Adipocyte (in vitro differentiated cells): ENCODE results near the gene ZSCAN12.
"Not testable (repeated sequence)": the region's sequence is repeated elsewhere in the genome, so short reads cannot be mapped to it uniquely, and the experiment has no call there.

Experiments used
- DNase-seq: peaks from one replicate; pipeline ENCODE4 v3.0.0-alpha.2; 2015; ENCODE audit warnings: low read depth
- H3K27me3 ChIP-seq: replicated peaks from 2 replicates; pipeline ENCODE4 v1.7.0; 2013; ENCODE audit warnings: mild to moderate bottlenecking, low read length, moderate library complexity; ENCODE audit not compliant: control insufficient read depth, insufficient read depth
- H3K36me3 ChIP-seq: 2 replicates; pipeline ENCODE4 v1.7.0; 2013; ENCODE audit warnings: low read length, mild to moderate bottlenecking, moderate library complexity; ENCODE audit not compliant: control insufficient read depth, insufficient read depth, severe bottlenecking
- H3K4me1 ChIP-seq: 2 replicates; pipeline ENCODE4 v1.7.0; 2013; ENCODE audit warnings: mild to moderate bottlenecking, low read length, moderate library complexity; ENCODE audit not compliant: control insufficient read depth, insufficient read depth
- H3K4me3 ChIP-seq: 2 replicates; pipeline ENCODE4 v1.7.0; 2013; ENCODE audit warnings: mild to moderate bottlenecking, low read length, moderate library complexity
- H3K9ac ChIP-seq: 2 replicates; pipeline ENCODE4 v1.7.0; 2013; ENCODE audit warnings: mild to moderate bottlenecking, low read length, moderate library complexity
- H3K9me3 ChIP-seq: 2 replicates; pipeline ENCODE4 v1.7.0; 2013; ENCODE audit warnings: mild to moderate bottlenecking, low read length, moderate library complexity; ENCODE audit not compliant: control insufficient read depth

The ZSCAN12 gene

DNA sequence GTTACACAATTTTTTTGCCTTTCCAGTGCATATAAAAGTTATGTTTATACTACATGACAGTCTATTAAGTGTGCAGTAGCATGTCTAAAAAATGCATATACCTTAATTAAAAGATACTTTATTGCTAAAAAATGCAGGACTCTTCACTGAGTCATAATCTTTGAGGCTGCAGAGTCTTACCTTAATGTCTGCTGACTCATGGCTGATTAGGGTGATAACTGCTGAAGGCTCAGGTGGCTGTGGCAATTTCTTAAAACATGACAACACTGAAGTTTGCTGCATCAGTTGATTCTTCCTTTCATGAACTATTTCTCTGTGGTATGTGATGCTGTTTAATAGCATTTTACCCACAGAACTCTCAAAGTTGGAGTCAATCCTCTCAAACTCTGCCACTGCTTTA lies 24.6 kb upstream of the ZSCAN12 start:
- Histone ChIP-seq H3K9ac (no peak overlapping the region), H3K36me3 (peaks cover 4% of the 10 kb centered on the region), H3K27me3 (no peaks in the 10 kb centered on the region), H3K9me3 (no peaks in the 10 kb centered on the region), H3K4me1 (peaks cover 10% of the 10 kb centered on the region), H3K4me3 (no peak overlapping the region)
- DNase-seq, result no peak

DNA sequence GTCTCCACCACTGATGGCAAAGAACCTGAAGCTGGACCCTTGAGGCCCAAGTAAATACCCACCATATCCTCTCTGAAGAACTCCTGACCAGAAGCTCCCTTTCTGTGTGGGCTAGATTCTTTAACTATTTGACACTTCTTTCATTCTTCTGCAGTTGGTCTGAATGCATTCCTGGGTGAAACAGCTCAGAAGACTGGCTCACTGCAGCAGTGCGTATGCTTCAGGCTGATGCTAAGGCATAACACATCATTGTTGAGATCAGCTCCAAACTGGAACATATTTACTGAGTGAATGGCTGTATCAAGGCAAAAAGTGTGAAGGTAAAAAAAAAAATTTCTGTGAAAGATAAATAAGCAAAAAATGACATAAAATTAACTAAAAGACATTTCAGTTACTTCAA lies 24.0 kb upstream of the ZSCAN12 start:
- H3K4me1 ChIP-seq, result peaks cover 10% of the 10 kb centered on the region
- DNase-seq, result no peak
- H3K27me3 ChIP-seq, result no peaks in the 10 kb centered on the region
- H3K9me3 ChIP-seq, result no peaks in the 10 kb centered on the region
- peaks cover 4% of the 10 kb centered on the region for H3K36me3 ChIP-seq
- no peak overlapping the region for H3K4me3 ChIP-seq
- no peak overlapping the region for H3K9ac ChIP-seq

DNA sequence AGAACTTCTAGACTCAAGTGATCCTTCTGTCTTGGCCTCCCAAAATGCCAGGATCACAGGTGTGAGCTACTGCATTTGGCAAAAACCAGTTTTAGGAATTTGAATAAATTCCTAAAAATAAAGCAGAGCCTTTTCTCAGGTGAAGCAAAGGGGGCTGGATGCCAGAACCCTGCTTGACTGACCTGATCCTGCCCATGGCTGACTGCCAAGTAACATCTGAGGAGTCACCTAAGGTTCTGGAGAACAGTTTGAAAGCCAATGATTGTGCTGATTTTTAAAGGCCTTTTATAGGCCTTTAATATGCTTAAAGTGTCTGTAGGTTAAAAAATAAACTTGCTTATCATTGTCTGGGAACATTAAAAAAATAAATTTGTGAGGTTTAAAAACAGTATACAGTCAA lies 14.1 kb upstream of the ZSCAN12 start:
- Histone ChIP-seq H3K4me3 (no peak overlapping the region), H3K4me1 (no peaks in the 10 kb centered on the region), H3K9me3 (no peaks in the 10 kb centered on the region), H3K36me3 (no peaks in the 10 kb centered on the region), H3K9ac (no peak overlapping the region), H3K27me3 (no peaks in the 10 kb centered on the region)
- no peak for DNase-seq

DNA sequence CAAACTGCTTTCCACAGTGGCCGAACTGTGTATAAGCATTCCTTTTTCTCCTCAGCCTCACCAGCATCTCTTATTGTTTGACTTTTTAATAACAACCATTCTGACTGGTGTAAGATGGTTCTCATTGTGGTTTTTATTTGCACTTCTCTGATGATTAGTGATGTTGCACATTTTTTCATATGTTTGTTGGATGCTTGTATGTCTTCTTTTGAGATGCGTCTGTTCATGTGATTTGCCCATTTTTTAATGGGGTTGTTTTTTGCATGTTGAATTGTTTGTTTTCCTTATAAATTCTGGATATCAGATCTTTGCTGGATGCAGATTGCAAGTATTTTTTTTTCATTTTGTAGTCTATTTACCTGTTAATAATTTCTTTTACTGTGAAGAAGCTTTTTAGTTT lies 11.2 kb upstream of the ZSCAN12 start:
- Histone ChIP-seq H3K36me3 (no peaks in the 10 kb centered on the region), H3K9ac (no peak overlapping the region), H3K4me3 (no peak overlapping the region), H3K9me3 (no peaks in the 10 kb centered on the region), H3K27me3 (no peaks in the 10 kb centered on the region), H3K4me1 (no peaks in the 10 kb centered on the region)
- DNase-seq, result no peak

DNA sequence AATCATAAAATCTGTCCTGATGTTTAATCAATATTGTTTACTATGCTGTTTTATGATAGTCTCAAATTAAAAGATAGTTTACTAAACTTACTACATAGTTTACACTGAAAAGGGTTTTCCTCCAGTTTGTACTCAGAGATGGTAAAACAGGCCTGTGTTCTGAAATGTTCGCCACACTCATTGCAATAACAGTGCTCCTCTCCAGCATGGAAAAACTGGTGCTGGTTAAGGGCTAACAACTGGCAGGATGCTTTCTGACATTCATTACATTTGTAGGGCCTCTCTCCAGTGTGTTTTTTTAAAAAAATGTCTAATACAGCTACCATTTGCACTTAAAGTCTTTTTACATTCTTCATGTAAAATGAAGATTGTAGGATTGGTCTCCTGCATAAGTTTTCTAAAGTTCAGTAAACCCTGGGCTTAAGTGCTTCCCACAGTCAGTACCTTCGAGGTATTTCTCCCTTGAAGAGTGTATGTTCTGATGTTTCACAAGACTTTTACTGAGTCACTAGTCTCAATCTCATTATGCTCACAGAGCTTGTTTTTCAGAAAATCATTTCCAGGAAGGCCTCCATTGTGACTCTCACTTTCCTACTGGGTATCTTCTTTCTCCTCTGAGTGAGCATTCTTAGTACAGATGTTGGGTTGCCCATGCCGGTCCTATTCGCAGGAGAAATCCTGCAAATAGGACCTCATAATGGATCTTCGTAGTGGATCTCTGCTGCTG lies 8.7 kb upstream of the ZSCAN12 start:
- Histone ChIP-seq H3K9me3 (no peaks in the 10 kb centered on the region), H3K9ac (no peak overlapping the region), H3K36me3 (no peaks in the 10 kb centered on the region), H3K27me3 (no peaks in the 10 kb centered on the region), H3K4me3 (no peak overlapping the region), H3K4me1 (no peaks in the 10 kb centered on the region)
- DNase-seq, result peak; percentile 7

DNA sequence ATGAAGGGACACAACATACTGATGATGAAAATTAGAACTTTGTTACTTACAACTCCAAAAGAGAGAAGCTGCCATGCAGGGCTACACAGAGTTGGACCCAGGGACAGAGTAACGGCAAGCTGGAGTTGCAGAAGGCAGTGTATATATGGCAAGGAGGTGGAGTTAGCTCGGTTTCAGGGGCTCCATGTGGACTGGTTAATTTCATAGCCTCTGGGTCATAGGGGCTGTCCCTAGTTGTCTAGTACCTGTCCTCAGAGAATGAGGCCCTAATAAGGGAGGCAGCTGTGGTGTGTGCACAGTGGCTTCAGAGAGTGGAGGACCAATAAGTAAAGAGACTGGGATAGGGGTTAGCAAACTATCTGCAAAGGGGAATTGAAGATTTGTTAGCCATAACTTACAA lies 7.9 kb upstream of the ZSCAN12 start:
- H3K36me3 ChIP-seq, result no peaks in the 10 kb centered on the region
- no peaks in the 10 kb centered on the region for H3K27me3 ChIP-seq
- no peaks in the 10 kb centered on the region for H3K4me1 ChIP-seq

DNA sequence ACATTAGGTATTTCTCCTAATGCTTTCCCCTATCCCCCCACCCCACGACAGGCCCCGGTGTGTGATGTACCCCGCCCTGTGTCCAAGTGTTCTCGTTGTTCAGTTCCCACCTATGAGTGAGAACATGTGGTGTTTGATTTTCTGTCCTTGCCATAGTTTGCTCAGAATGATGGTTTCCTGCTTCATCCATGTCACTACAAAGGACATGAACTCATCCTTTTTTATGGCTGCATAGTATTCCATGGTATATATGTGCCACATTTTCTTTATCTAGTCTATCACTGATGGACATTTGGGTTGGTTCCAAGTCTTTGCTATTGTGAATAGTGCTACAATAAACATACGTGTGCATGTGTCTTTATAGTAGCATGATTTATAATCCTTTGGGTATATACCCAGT lies 4.4 kb upstream of the ZSCAN12 start:
- H3K9me3 ChIP-seq, DNase-seq, H3K27me3 ChIP-seq, H3K4me3 ChIP-seq, H3K4me1 ChIP-seq, H3K9ac ChIP-seq, H3K36me3 ChIP-seq: not testable (repeated sequence)

More for the DNA sequence above, 7.9 kb upstream of the ZSCAN12 start:
- H3K9me3 ChIP-seq, result no peaks in the 10 kb centered on the region
- DNase-seq, result no peak
- H3K4me3 ChIP-seq, result no peak overlapping the region
- H3K9ac ChIP-seq, result no peak overlapping the region

DNA sequence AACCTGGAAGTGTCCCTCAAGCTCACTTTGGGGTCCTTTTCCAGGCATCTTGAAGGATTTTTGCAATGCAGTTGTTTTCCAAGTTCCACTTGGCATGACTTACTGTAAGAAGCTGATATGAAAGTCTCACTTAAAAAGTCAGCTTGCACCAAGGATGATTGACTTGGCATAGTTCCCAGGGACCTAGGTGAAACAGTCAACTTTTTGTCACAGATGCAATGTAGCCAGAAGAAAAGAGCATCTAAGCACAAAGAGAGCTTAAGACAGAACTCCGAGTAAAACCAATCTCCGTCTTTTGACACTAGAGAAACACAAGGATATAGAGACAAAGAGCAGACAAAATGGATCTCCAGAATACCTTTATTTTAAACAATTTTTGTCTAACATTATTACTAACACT lies 2.6 kb upstream of the ZSCAN12 start:
- peaks cover 13% of the 10 kb centered on the region for H3K4me1 ChIP-seq
- no peaks in the 10 kb centered on the region for H3K36me3 ChIP-seq
- no peak for DNase-seq
- no peaks in the 10 kb centered on the region for H3K27me3 ChIP-seq
- no peaks in the 10 kb centered on the region for H3K9me3 ChIP-seq
- no peak overlapping the region for H3K9ac ChIP-seq
- H3K4me3 ChIP-seq, result no peak overlapping the region

DNA sequence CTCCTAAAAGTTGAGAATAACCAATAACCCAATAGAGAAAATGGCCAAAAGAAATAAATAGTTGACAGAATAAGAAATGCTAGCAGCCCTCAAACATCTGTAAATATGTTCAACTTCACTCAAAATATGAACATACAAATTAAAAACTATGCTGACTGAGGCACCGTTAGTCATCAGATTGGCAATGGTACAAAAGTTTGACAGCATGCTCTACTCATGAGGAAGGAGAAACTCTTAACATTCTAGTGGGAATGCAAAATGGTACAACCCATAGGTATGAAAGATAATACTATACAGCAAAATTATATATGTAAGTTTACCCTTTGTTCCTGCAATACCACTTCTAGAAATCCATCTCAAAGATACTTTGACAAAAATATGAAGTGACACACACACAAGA lies 1.6 kb upstream of the ZSCAN12 start:
- DNase-seq, result peak; percentile 18
- Histone ChIP-seq H3K36me3 (no peaks in the 10 kb centered on the region), H3K9me3 (no peaks in the 10 kb centered on the region), H3K4me1 (peaks cover 13% of the 10 kb centered on the region), H3K4me3 (no peak overlapping the region), H3K9ac (no peak overlapping the region), H3K27me3 (no peaks in the 10 kb centered on the region)

DNA sequence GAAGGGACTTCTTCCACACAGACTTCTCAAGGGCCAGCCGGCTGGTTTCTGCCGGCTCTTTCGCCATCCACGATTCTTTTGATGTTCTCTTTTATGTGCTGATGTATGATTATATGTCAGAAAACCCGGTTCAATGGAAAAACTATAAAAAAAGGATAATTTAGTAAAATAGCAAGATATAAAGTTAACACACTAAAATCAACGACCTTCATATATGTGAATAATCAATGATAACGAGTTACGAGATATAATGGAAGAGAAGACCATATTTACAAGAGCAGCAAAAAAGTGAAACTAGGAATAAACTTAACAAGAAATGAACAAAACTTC lies 540 bp upstream of the ZSCAN12 start:
- H3K9me3 ChIP-seq, result no peaks in the 10 kb centered on the region
- H3K4me1 ChIP-seq, result peaks cover 13% of the 10 kb centered on the region
- H3K27me3 ChIP-seq, result no peaks in the 10 kb centered on the region
- H3K9ac ChIP-seq, result peak overlapping the region; percentile 92
- H3K4me3 ChIP-seq, result peak overlapping the region; percentile 99
- no peak for DNase-seq
- H3K36me3 ChIP-seq, result no peaks in the 10 kb centered on the region

DNA sequence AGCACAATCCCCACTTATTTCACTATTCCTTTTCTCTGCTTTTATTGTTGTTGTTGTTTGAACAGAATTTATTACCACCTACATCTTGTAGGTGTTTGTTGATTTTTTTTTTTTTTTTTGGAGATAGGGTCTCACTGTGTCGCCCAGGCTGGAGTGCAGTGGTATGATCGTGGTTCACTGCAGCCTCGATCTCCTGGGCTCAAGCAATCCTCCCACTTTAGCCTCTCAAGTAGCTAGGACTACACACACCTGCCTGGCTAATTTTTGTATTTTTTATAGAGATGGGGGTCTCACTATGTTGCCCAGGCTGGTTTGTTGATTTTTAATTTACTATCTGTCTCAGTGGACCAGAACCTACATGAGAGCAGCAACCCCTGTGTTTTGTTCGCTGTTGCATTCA lies 3.6 kb downstream of the ZSCAN12 start:
- Histone ChIP-seq H3K36me3 (peaks cover 21% of the 10 kb centered on the region), H3K9ac (no peak overlapping the region), H3K27me3 (no peaks in the 10 kb centered on the region), H3K4me1 (peaks cover 13% of the 10 kb centered on the region), H3K4me3 (no peak overlapping the region), H3K9me3 (no peaks in the 10 kb centered on the region)
- DNase-seq, result no peak
